Measurements from ENCODE around the gene ENPEP. TPM values are rescaled to one million over a fixed set of nuclear protein-coding genes. Genes with fewer than 3 reads are reported as not detected.
A peak's percentile ranks its signal among the peaks of the same experiment; 100 is the strongest.

The ENPEP gene
- total RNA-seq, 3 donors from 2014 or later, result not detected

GRCh38 chr4:110586131-110586850 lies 110.3 kb downstream of the ENPEP start:
- DNase-seq, result no peak
- no peaks in the 10 kb centered on the region for H3K36me3 Mint-ChIP-seq (ENCODE audit: insufficient read depth)
- no peaks in the 10 kb centered on the region for H3K4me1 Mint-ChIP-seq (ENCODE audit: low read depth)
- ATAC-seq, result no peak
- peaks cover 18% of the 10 kb centered on the region for H3K27me3 Mint-ChIP-seq (ENCODE audit: low read depth)
- H3K4me3 Mint-ChIP-seq, result no peak overlapping the region
- no peaks in the 10 kb centered on the region for H3K9me3 Mint-ChIP-seq

DNA sequence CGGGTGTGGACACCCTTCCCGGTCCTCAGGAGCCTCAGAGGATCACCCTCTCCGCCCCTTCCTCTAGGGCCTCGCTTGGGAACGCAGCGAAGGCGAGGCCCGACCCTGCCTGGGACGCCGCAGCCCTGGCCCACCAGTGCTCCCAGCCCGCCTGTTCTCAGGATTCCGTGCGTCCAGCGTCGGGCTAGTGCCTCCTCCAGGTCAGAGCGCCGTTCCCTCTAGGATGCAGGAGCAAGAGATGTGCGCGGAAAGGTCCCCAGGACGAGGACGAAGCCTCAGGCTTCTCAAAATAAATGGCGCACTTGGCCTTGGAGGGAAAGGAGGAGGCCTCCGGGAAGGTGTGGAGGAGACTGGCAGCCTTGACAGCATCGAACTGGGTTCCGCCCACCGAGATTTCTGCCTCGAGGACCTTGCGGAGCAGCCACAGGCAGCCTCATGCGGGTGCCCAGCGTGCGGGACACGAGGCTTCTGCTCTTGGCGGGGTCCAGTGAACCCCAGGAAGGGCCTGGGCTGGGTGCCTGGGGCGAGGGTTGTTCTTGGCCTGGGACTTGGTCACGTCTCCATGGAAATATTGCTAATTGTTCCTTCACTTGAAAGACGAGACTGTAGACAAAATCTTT lies 111.8 kb downstream of the ENPEP start:
- peaks cover 3% of the 10 kb centered on the region for H3K9me3 Mint-ChIP-seq
- peaks cover 14% of the 10 kb centered on the region for H3K27me3 Mint-ChIP-seq (ENCODE audit: low read depth)
- H3K36me3 Mint-ChIP-seq (ENCODE audit: insufficient read depth), result no peaks in the 10 kb centered on the region
- H3K4me3 Mint-ChIP-seq, result no peak overlapping the region
- no peak for ATAC-seq
- DNase-seq, result no peak
- H3K4me1 Mint-ChIP-seq (ENCODE audit: low read depth), result no peaks in the 10 kb centered on the region

- ATAC-seq (no peak), DNase-seq (no peak)
- no peak overlapping the region for H3K4me3 Mint-ChIP-seq
- H3K36me3 Mint-ChIP-seq (ENCODE audit: insufficient read depth), result no peaks in the 10 kb centered on the region
- no peaks in the 10 kb centered on the region for H3K4me1 Mint-ChIP-seq (ENCODE audit: low read depth)
- peaks cover 3% of the 10 kb centered on the region for H3K9me3 Mint-ChIP-seq
- H3K27me3 Mint-ChIP-seq (ENCODE audit: low read depth), result peaks cover 16% of the 10 kb centered on the region
Observed at GRCh38 chr4:110589297-110589696, 113.3 kb downstream of the ENPEP start.

DNA sequence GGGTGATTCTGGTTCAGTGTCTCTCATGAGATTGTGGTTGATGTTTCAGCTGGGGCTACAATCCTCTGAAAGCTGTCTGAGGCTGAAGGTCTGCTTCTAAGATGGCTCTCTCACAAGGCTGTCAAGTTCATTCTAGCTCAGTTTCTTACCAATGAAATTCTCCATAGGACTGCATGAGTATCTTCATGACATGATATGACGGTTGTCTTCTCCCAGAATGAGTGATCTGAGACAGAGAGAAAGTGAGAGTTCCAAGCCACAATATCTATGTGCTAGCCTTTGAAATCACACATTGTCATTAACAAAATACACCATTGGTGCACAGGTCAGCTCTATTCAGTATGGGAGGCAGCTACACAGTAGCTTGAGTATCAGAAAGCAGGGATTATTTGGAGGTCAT lies 119.6 kb downstream of the ENPEP start:
- DNase-seq (no peak), ATAC-seq (no peak)
- H3K27me3 Mint-ChIP-seq (ENCODE audit: low read depth), result peaks cover 6% of the 10 kb centered on the region
- H3K36me3 Mint-ChIP-seq (ENCODE audit: insufficient read depth), result no peaks in the 10 kb centered on the region
- H3K4me1 Mint-ChIP-seq (ENCODE audit: low read depth), result no peaks in the 10 kb centered on the region
- no peak overlapping the region for H3K4me3 Mint-ChIP-seq
- H3K9me3 Mint-ChIP-seq, result peaks cover 8% of the 10 kb centered on the region

GRCh38 chr4:110596431-110596830 lies 120.5 kb downstream of the ENPEP start:
- no peak for DNase-seq
- no peaks in the 10 kb centered on the region for H3K36me3 Mint-ChIP-seq (ENCODE audit: insufficient read depth)
- no peak for ATAC-seq

DNA sequence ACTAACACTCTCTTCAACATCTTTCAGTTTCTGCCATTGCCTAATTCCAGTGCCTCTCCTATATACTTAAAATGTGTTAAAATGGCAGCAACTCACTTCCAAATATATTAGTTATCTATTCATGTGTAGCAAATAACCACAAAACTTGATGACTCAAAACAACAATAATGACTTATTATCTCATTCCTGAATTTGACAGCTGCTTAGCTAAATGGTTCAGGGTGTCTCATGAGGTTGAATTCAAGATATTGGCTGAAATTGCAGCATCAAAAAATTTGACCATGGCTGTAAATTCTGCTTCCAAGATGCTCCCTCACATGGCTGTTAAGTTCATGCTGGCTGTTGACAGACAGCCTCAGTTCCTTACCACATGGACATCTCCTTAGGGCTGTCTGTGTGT lies 121.6 kb downstream of the ENPEP start:
- H3K9me3 Mint-ChIP-seq, result peaks cover 7% of the 10 kb centered on the region

More at GRCh38 chr4:110596431-110596830, 120.5 kb downstream of the ENPEP start:
- peaks cover 5% of the 10 kb centered on the region for H3K27me3 Mint-ChIP-seq (ENCODE audit: low read depth)
- no peaks in the 10 kb centered on the region for H3K4me1 Mint-ChIP-seq (ENCODE audit: low read depth)
- peaks cover 8% of the 10 kb centered on the region for H3K9me3 Mint-ChIP-seq
- no peak overlapping the region for H3K4me3 Mint-ChIP-seq

GRCh38 chr4:110602061-110602460 lies 126.1 kb downstream of the ENPEP start:
- Mint-ChIP-seq H3K4me1 (ENCODE audit: low read depth) (no peaks in the 10 kb centered on the region), H3K4me3 (no peak overlapping the region), H3K36me3 (ENCODE audit: insufficient read depth) (no peaks in the 10 kb centered on the region), H3K27me3 (ENCODE audit: low read depth) (peaks cover 8% of the 10 kb centered on the region), H3K9me3 (peaks cover 5% of the 10 kb centered on the region)
- no peak for ATAC-seq
- DNase-seq, result no peak

More for the DNA sequence above, 121.6 kb downstream of the ENPEP start:
- Mint-ChIP-seq H3K27me3 (ENCODE audit: low read depth) (peaks cover 7% of the 10 kb centered on the region), H3K36me3 (ENCODE audit: insufficient read depth) (no peaks in the 10 kb centered on the region), H3K4me3 (no peak overlapping the region), H3K4me1 (ENCODE audit: low read depth) (no peaks in the 10 kb centered on the region)
- ATAC-seq (no peak), DNase-seq (no peak)

- H3K4me3 Mint-ChIP-seq, result no peak overlapping the region
- H3K9me3 Mint-ChIP-seq, result no peaks in the 10 kb centered on the region
- DNase-seq (no peak), ATAC-seq (no peak)
- no peaks in the 10 kb centered on the region for H3K36me3 Mint-ChIP-seq (ENCODE audit: insufficient read depth)
- H3K4me1 Mint-ChIP-seq (ENCODE audit: low read depth), result no peaks in the 10 kb centered on the region
- peaks cover 25% of the 10 kb centered on the region for H3K27me3 Mint-ChIP-seq (ENCODE audit: low read depth)
Observed at GRCh38 chr4:110605077-110605476, 129.1 kb downstream of the ENPEP start.

GRCh38 chr4:110609044-110609750 lies 133.2 kb downstream of the ENPEP start:
- Mint-ChIP-seq H3K27me3 (ENCODE audit: low read depth) (peaks cover 55% of the 10 kb centered on the region), H3K4me1 (ENCODE audit: low read depth) (peaks cover 2% of the 10 kb centered on the region), H3K36me3 (ENCODE audit: insufficient read depth) (no peaks in the 10 kb centered on the region), H3K9me3 (no peaks in the 10 kb centered on the region), H3K4me3 (no peak overlapping the region)
- DNase-seq, result no peak
- no peak for ATAC-seq

- H3K27me3 Mint-ChIP-seq (ENCODE audit: low read depth), result peaks cover 64% of the 10 kb centered on the region
- no peak for DNase-seq
Observed at GRCh38 chr4:110610620-110610939, 134.6 kb downstream of the ENPEP start.

GRCh38 chr4:110610940-110611831 lies 135.2 kb downstream of the ENPEP start:
- ATAC-seq (peak in 1 of 2 donors; percentile 14), DNase-seq (no peak)
- Mint-ChIP-seq H3K4me3 (no peak overlapping the region), H3K9me3 (no peaks in the 10 kb centered on the region), H3K27me3 (ENCODE audit: low read depth) (peaks cover 71% of the 10 kb centered on the region), H3K36me3 (ENCODE audit: insufficient read depth) (no peaks in the 10 kb centered on the region), H3K4me1 (ENCODE audit: low read depth) (peaks cover 2% of the 10 kb centered on the region)

More at GRCh38 chr4:110610620-110610939, 134.6 kb downstream of the ENPEP start:
- ATAC-seq, result no peak
- Mint-ChIP-seq H3K36me3 (ENCODE audit: insufficient read depth) (no peaks in the 10 kb centered on the region), H3K4me3 (no peak overlapping the region), H3K9me3 (no peaks in the 10 kb centered on the region), H3K4me1 (ENCODE audit: low read depth) (peaks cover 2% of the 10 kb centered on the region)

- Mint-ChIP-seq H3K27me3 (ENCODE audit: low read depth) (peaks cover 78% of the 10 kb centered on the region), H3K4me3 (no peak overlapping the region), H3K9me3 (no peaks in the 10 kb centered on the region), H3K4me1 (ENCODE audit: low read depth) (peaks cover 2% of the 10 kb centered on the region), H3K36me3 (ENCODE audit: insufficient read depth) (no peaks in the 10 kb centered on the region)
- ATAC-seq (no peak), DNase-seq (no peak)
Observed at GRCh38 chr4:110611968-110612447, 136.1 kb downstream of the ENPEP start.

- no peaks in the 10 kb centered on the region for H3K9me3 Mint-ChIP-seq
- DNase-seq (no peak), ATAC-seq (no peak)
- peaks cover 83% of the 10 kb centered on the region for H3K27me3 Mint-ChIP-seq (ENCODE audit: low read depth)
- H3K4me3 Mint-ChIP-seq, result no peak overlapping the region
- H3K36me3 Mint-ChIP-seq (ENCODE audit: insufficient read depth), result no peaks in the 10 kb centered on the region
- peaks cover 2% of the 10 kb centered on the region for H3K4me1 Mint-ChIP-seq (ENCODE audit: low read depth)
Observed at GRCh38 chr4:110612631-110613269, 136.8 kb downstream of the ENPEP start.

All from activated T-cell treated with anti-CD3 and anti-CD28 coated beads, Interleukin-2, amount 50 U/mL, for 4 hours (primary cell).